ENCODE data around the gene ELMO1.

ELMO1 gene

GRCh38 chr7:37070471-37070870 lies 378.2 kb downstream of the ELMO1 start:
- in situ Hi-C loops (cut with MboI; ENCODE audit: low pct_unique_long_range_greater_than_20kb, low sequenced_read_pairs, unreplicated experiment) = no loop called here
- no peak for DNase-seq (ENCODE audit: low spot score)
- TF ChIP-seq CTCF (IDR thresholded peaks at IDR 0.05; ENCODE audit: extremely low read depth, insufficient read depth, missing control alignments) = no peak

- DNase-seq (ENCODE audit: low spot score) = no peak
- in situ Hi-C loops (cut with MboI; ENCODE audit: low pct_unique_long_range_greater_than_20kb, low sequenced_read_pairs, unreplicated experiment) = no loop called here
- TF ChIP-seq CTCF (IDR thresholded peaks at IDR 0.05; ENCODE audit: extremely low read depth, insufficient read depth, missing control alignments) = no peak
These were observed 378.6 kb downstream of the ELMO1 start for GRCh38 chr7:37070031-37070430.

- TF ChIP-seq CTCF (IDR thresholded peaks at IDR 0.05; ENCODE audit: extremely low read depth, insufficient read depth, missing control alignments) = no peak
- in situ Hi-C loops (cut with MboI; ENCODE audit: low pct_unique_long_range_greater_than_20kb, low sequenced_read_pairs, unreplicated experiment) = no loop called here
- DNase-seq (ENCODE audit: low spot score) = no peak
These were observed 379.3 kb downstream of the ELMO1 start for GRCh38 chr7:37069336-37069735.

- in situ Hi-C loops (cut with MboI; ENCODE audit: low pct_unique_long_range_greater_than_20kb, low sequenced_read_pairs, unreplicated experiment) = no loop called here
- no peak for DNase-seq (ENCODE audit: low spot score)
- no peak for TF ChIP-seq CTCF (IDR thresholded peaks at IDR 0.05; ENCODE audit: extremely low read depth, insufficient read depth, missing control alignments)
These were observed 379.8 kb downstream of the ELMO1 start for GRCh38 chr7:37068902-37069301.

- no peak for TF ChIP-seq CTCF (IDR thresholded peaks at IDR 0.05; ENCODE audit: extremely low read depth, insufficient read depth, missing control alignments)
- in situ Hi-C loops (cut with MboI; ENCODE audit: low pct_unique_long_range_greater_than_20kb, low sequenced_read_pairs, unreplicated experiment) = no loop called here
- no peak for DNase-seq (ENCODE audit: low spot score)
These were observed 380.6 kb downstream of the ELMO1 start for GRCh38 chr7:37068038-37068437.

- no peak for TF ChIP-seq CTCF (IDR thresholded peaks at IDR 0.05; ENCODE audit: extremely low read depth, insufficient read depth, missing control alignments)
- in situ Hi-C loops (cut with MboI; ENCODE audit: low pct_unique_long_range_greater_than_20kb, low sequenced_read_pairs, unreplicated experiment) = no loop called here
- no peak for DNase-seq (ENCODE audit: low spot score)
These were observed 382.8 kb downstream of the ELMO1 start for GRCh38 chr7:37065779-37066271.

GRCh38 chr7:37062560-37062859 lies 386.2 kb downstream of the ELMO1 start:
- DNase-seq (ENCODE audit: low spot score) = no peak
- in situ Hi-C loops (cut with MboI; ENCODE audit: low pct_unique_long_range_greater_than_20kb, low sequenced_read_pairs, unreplicated experiment) = no loop called here
- no peak for TF ChIP-seq CTCF (IDR thresholded peaks at IDR 0.05; ENCODE audit: extremely low read depth, insufficient read depth, missing control alignments)

Data from GM13977 (cell line).